AG09319 (cell line): Measurements from ENCODE around the gene SGF29.

Experiments
- DNase-seq: peaks from one replicate; pipeline ENCODE4 v3.0.0-alpha.2; 2010; ENCODE audit warnings: low read depth; ENCODE audit errors: extremely low read depth
- TF ChIP-seq, protein P1 (sequence below): IDR thresholded peaks from 2 replicates; pipeline ENCODE4 v1.5.1; 2011; ENCODE audit warnings: low read depth, mild to moderate bottlenecking, inconsistent platforms, low read length, moderate library complexity

Gene SGF29

DNA sequence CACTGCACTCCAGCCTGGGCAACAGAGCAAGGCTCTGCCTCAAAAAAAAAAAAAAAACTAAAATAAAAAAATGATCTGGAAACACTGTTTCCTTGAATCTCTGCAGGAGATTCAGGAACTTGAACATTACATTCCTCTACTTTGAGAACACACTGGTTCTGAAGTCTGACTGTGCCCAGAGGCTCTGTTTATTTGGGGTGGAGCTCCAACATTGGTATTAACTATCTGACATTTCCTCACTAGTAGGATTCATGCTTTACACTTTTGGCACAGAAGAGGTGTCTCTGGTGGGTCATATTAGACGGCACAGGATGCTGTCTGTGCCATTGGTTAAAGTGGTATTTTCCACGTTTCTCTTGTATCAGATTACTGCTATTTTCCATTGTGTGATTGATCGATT lies 32.7 kb downstream of the SGF29 start:
- DNase-seq = no peak
- TF ChIP-seq, protein P1, sequence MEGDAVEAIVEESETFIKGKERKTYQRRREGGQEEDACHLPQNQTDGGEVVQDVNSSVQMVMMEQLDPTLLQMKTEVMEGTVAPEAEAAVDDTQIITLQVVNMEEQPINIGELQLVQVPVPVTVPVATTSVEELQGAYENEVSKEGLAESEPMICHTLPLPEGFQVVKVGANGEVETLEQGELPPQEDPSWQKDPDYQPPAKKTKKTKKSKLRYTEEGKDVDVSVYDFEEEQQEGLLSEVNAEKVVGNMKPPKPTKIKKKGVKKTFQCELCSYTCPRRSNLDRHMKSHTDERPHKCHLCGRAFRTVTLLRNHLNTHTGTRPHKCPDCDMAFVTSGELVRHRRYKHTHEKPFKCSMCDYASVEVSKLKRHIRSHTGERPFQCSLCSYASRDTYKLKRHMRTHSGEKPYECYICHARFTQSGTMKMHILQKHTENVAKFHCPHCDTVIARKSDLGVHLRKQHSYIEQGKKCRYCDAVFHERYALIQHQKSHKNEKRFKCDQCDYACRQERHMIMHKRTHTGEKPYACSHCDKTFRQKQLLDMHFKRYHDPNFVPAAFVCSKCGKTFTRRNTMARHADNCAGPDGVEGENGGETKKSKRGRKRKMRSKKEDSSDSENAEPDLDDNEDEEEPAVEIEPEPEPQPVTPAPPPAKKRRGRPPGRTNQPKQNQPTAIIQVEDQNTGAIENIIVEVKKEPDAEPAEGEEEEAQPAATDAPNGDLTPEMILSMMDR = no peak

DNA sequence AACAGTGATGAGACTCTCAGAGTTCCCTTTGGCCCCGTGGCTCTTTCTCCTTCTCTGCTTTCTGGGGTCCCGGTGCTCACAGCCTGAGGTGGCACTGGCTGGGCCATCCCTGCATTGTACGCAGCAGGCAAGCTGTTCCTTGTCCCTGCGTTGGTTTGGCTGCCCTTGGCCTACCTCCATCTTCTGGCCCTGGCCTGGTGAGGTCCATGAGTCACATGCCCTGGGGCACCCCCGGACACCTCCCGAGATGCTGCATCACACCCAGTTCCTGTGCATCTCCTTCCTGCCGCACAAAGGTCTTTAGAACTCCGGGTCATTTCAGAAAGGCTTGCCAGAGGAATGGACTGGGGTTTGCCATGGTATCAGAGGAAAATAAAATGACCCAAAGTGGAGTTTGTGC lies 33.7 kb downstream of the SGF29 start:
- no peak for DNase-seq
- TF ChIP-seq, protein P1 = no peak

DNA sequence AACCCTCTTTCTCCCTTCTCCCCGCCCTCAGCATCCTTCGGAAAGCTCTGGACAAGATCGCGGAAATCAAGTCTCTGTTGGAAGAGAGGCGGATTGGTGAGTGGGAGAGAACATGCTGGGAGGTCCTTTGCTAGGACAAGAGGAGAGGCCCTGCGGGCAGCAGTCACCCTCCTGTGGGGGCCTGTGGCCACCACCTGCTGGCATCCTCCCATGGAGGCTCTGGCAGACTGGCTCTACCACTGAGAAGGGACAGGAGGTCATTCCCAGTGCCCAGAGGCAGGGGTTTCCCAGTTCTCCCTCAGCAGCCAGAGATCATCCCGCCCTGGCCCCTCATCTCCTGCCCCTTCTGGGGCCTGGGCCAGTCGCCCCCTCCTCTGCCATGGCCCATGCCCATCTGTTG lies 35.3 kb downstream of the SGF29 start:
- TF ChIP-seq, protein P1 = no peak
- no peak for DNase-seq

DNA sequence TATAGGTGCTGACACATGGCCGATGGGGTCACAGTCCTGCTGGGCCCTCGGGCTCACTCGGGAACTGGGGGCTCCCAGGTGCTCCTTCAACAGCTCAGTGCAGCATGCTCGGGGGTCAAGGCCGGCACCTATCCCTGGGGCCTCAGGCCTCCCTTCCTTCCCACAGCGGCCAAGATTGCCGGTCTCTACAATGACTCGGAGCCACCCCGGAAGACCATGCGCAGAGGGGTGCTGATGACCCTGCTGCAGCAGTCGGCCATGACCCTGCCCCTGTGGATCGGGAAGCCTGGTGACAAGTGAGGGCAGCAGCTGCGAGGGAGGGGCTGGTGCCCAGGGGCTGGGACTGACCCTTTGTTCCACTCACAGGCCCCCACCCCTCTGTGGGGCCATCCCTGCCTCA lies 36.2 kb downstream of the SGF29 start:
- no peak for DNase-seq
- TF ChIP-seq, protein P1 = no peak

DNA sequence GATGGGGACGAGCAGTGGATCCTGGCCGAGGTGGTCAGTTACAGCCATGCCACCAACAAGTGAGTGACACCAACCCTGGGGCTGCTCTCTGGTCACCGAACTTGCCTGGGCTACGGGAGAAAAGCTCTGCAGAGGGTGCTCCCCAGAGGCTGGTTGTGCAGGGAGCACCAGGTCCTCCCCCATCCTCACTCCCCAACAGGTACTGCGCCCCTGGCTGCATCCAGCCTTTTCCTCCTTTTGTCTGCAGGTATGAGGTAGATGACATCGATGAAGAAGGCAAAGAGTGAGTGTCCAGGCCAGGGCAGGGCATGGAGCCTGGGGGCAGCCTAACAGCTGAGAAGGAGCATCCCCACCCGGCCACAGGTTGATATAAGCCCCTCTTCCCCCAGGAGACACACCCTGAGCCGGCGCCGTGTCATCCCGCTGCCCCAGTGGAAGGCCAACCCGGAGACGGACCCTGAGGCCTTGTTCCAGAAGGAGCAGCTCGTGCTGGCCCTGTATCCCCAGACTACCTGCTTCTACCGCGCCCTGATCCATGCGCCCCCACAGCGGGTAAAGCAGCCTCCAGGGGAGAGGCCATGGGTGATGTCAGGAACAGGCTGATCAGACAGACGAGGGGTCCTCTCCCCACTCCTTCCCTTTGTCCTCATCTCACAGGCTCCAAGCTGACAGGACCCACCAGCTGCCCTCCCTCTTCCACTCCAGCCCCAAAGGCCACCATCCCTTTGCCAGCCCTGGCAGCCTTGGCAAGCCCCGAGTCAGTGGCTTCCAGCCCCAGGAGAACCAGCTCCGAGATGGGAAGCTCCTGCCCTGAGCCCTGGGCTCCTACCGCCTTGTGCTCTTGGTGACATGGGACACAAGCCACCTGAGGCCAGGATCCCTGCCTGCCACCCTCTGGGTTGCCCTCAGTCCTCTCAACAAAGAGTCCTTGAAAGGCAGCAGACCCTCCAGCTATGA lies 36.9 kb downstream of the SGF29 start:
- TF ChIP-seq, protein P1 = no peak
- DNase-seq = no peak

DNA sequence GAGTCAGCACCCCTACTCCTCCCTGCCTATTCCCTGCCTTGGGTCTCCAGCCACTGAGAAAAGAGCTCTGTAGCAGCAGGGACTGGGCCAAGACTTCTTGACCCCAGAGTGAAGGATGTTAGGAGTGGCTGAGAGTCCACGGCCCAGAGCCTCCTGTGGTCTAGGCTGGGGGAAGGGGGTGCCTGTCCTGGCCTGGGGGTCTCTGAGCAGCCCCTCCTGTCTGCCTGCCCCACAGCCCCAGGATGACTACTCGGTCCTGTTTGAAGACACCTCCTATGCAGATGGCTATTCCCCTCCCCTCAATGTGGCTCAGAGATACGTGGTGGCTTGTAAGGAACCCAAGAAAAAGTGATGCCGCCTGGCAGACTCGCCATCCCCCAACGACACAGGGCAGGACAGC lies 37.6 kb downstream of the SGF29 start:
- TF ChIP-seq, protein P1 = no peak
- DNase-seq = no peak

DNA sequence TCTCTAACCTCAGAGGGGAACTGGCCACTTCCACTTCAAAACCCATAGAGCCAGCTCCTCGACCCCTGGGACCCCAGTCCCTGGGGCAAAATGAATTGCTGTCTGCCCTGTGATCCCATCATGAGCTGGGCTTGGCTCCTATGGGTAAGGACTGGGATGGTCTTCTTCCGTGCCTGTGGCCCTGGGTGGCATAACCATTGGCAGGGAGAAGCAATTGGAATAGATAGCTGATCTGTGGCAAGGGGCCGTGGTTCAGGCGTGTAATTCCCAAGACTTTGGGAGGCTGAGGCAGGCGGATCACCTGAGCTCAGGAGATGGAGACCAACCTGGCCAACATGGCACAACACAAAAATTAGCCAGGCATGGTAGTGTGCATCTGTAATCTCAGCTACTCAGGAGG lies 38.8 kb downstream of the SGF29 start:
- no peak for DNase-seq
- TF ChIP-seq, protein P1 = no peak
